K562 (cell line): ENCODE results near the gene CDC14A. TPM values are rescaled to one million over a fixed set of nuclear protein-coding genes. Genes with fewer than 3 reads are reported as not detected.
A peak's percentile ranks its signal among the peaks of the same experiment; 100 is the strongest.

Experiments used
- ATAC-seq: fragments of 200-7000 bp; cut with Tn5 transposase; 3 replicates; pipeline ENCODE4 v1.9.1; 2020; ENCODE audit warnings: moderate library complexity
- BruUV-seq: library from RNA; stranded (reverse); fragments of 400-500 nt; replicated peaks from 2 replicates; lab custom pipeline; 2021; lab: Mats Ljungman, UMichigan
- CTCF ChIA-PET: fragments of 300-600 bp; formaldehyde crosslinking; extraction: SDS; loops from one replicate; lab custom pipeline; 2021; ENCODE audit warnings: low intra/inter-chr PET ratio; lab: Yijun Ruan, JAX
- POLR2A ChIA-PET: fragments of 300-600, 350-650 bp; sonication (Branson Sonifier 250); formaldehyde crosslinking; extraction: SDS; loops from one replicate; lab custom pipeline; 2021; ENCODE audit warnings: antibody characterized with exemption, inconsistent platforms; lab: Yijun Ruan, JAX
- DNase-seq, 4 experiments: peaks; one replicate each; pipeline versions ENCODE4 v3.0.0 to v3.0.0-alpha.2; 2011 to 2018; ENCODE audit warnings: low spot score in 3 of 4, mixed read lengths in 3 of 4; ENCODE audit errors: extremely low read depth in 1 of 4
- FAIRE-seq: peaks from 2 replicates; lab custom pipeline; 2011; peaks lifted over from hg19 to GRCh38; lab: Jason Lieb, UNC
- H2AFZ ChIP-seq: 2 replicates; pipeline ENCODE4 v1.6.0; 2011; ENCODE audit warnings: low read depth, low read length, control low read depth, inconsistent platforms
- H3K27ac ChIP-seq: fragments of 200-600 bp; 3 replicates; pipeline ENCODE4 v1.8.0; 2011; ENCODE audit warnings: low read depth, mild to moderate bottlenecking, control low read depth, inconsistent platforms, low read length, moderate library complexity, mixed read lengths; ENCODE audit errors: extremely low read depth
- H3K27me3 ChIP-seq, 2 experiments: fragments of 300-600 bp in 1 of 2; 2 replicates in 1 of 2; 3 replicates in 1 of 2; pipeline versions ENCODE4 v1.6.0 to v1.8.0; 2011; ENCODE audit warnings: inconsistent platforms in 2 of 2, low read length in 2 of 2, mild to moderate bottlenecking in 1 of 2, mixed read lengths in 1 of 2, moderate library complexity in 1 of 2; ENCODE audit not compliant: control insufficient read depth in 2 of 2, insufficient read depth in 2 of 2
- H3K36me3 ChIP-seq: fragments of 300-600 bp; 3 replicates; pipeline ENCODE4 v1.8.0; 2011; ENCODE audit warnings: mild to moderate bottlenecking, low read length, inconsistent platforms; ENCODE audit not compliant: control insufficient read depth, insufficient read depth
- H3K4me1 ChIP-seq, 2 experiments: fragments of 200-600 bp in 1 of 2; replicated peaks in 1 of 2; 2 replicates in 1 of 2; 3 replicates in 1 of 2; pipeline versions ENCODE4 v1.5.1 to v1.8.0; 2011; ENCODE audit warnings: inconsistent platforms in 2 of 2, low read length in 2 of 2, mild to moderate bottlenecking in 1 of 2, mixed read lengths in 1 of 2, moderate library complexity in 1 of 2; ENCODE audit not compliant: control insufficient read depth in 2 of 2, insufficient read depth in 2 of 2
- H3K4me2 ChIP-seq: 2 replicates; pipeline ENCODE4 v1.6.1; 2011; ENCODE audit warnings: low read length, control low read depth, inconsistent platforms, mixed read lengths; ENCODE audit not compliant: insufficient read depth
- H3K4me3 ChIP-seq: fragments of 200-600 bp; sonication (generic), shearing (Covaris generic); 2 replicates; pipeline ENCODE4 v1.5.1; 2016; ENCODE audit warnings: control low read depth, inconsistent platforms
- H3K79me2 ChIP-seq: fragments of 200-600 bp; 3 replicates; pipeline ENCODE4 v1.8.0; 2011; ENCODE audit warnings: low read length, inconsistent platforms; ENCODE audit not compliant: control insufficient read depth, insufficient read depth
- H3K9ac ChIP-seq, 2 experiments: 2 replicates each; pipeline versions ENCODE4 v1.6.0 to v1.6.1; 2011; ENCODE audit warnings: low read depth in 2 of 2, low read length in 2 of 2, control low read depth in 1 of 2, inconsistent platforms in 1 of 2, mild to moderate bottlenecking in 1 of 2, mixed read lengths in 1 of 2; ENCODE audit not compliant: insufficient read depth in 1 of 2
- H3K9me1 ChIP-seq: one replicate; pipeline ENCODE4 v1.6.0; 2011; ENCODE audit warnings: inconsistent platforms, mild to moderate bottlenecking, low read length, moderate library complexity; ENCODE audit not compliant: control insufficient read depth, insufficient read depth
- H3K9me3 ChIP-seq: replicated peaks from 2 replicates; pipeline ENCODE4 v1.5.1; 2011; ENCODE audit warnings: low read depth, low read length, inconsistent platforms; ENCODE audit not compliant: control insufficient read depth, insufficient read depth
- H4K20me1 ChIP-seq: replicated peaks from 2 replicates; pipeline ENCODE4 v1.6.1; 2011; ENCODE audit warnings: low read length, inconsistent platforms, mixed read lengths; ENCODE audit not compliant: control insufficient read depth, insufficient read depth
- E2F8 ChIP-seq: fragments of 450-650 bp; IDR thresholded peaks from 2 replicates; pipeline ENCODE4 v1.7.1; 2018; ENCODE audit warnings: mild to moderate bottlenecking, low read depth; ENCODE audit not compliant: partially characterized antibody
- HES1 ChIP-seq: fragments of 450-650 bp; IDR thresholded peaks from 2 replicates; pipeline ENCODE4 v1.6.1; 2016; ENCODE audit warnings: low read depth, mild to moderate bottlenecking, moderate library complexity
- KAT8 ChIP-seq: fragments of 450-650 bp; IDR thresholded peaks from 2 replicates; pipeline ENCODE4 v1.6.1; 2016; ENCODE audit warnings: low read depth, mild to moderate bottlenecking
- KDM5B ChIP-seq: fragments of 200-600 bp; sonication (generic); IDR thresholded peaks from 2 replicates; pipeline ENCODE4 v1.6.1; 2012; ENCODE audit warnings: low read depth, mild to moderate bottlenecking, moderate library complexity, low read length, control low read depth, inconsistent platforms; ENCODE audit not compliant: insufficient replicate concordance
- RFX1 ChIP-seq: fragments of 450-650 bp; IDR thresholded peaks from 2 replicates; pipeline ENCODE4 v1.6.1; 2016; ENCODE audit warnings: mild to moderate bottlenecking, moderate library complexity
- U2AF2 ChIP-seq: fragments of 200-400 bp; formaldehyde crosslinking; optimal IDR thresholded peaks from 2 replicates; pipeline ENCODE3; 2017; ENCODE audit warnings: low read depth, mild to moderate bottlenecking, low read length
- ZBTB2 ChIP-seq: fragments of 450-650 bp; IDR thresholded peaks from 2 replicates; pipeline ENCODE4 v1.6.1; 2016; ENCODE audit warnings: antibody characterized with exemption
- ZBTB49 ChIP-seq: sonication (generic); formaldehyde crosslinking; IDR thresholded peaks from 2 replicates; pipeline ENCODE4 v1.8.0; 2022; ENCODE audit warnings: missing genetic modification reagents, mild to moderate bottlenecking, borderline replicate concordance
- WGBS: fragments of 100-300 bp; shearing (Covaris generic); methylation state at CpG from one replicate; pipeline ENCODE4 v1.1.6; 2016; ENCODE audit warnings: low coverage, mixed read lengths; ENCODE audit not compliant: insufficient coverage; ENCODE audit errors: missing lambda C conversion rate; 5-methylcytosine and 5-hydroxymethylcytosine counted together
- in situ Hi-C: fragments of 300-500 bp; cut with MboI; formaldehyde crosslinking; loops from 4 replicates; pipeline ENCODE4 v1.15.0; 2018; ENCODE audit warnings: inconsistent platforms, mixed read lengths
- intact Hi-C: fragments of 100-400 bp; cut with micrococcal nuclease; formaldehyde crosslinking; loops from 2 replicates; pipeline ENCODE4 v1.14.2; 2022
- polyA plus RNA-seq, 8 experiments: library from polyadenylated mRNA; depleted of rRNA in 4 of 8; stranded (reverse) in 5 of 8; unstranded in 3 of 8; fragments of >200 nt; fragmentation: Nextera tagmentation in 2 of 8; fragmentation: Illumina TruSeq in 1 of 8; extraction: Ambion mirVana in 2 of 8; extraction: Trizol in 1 of 8; gene quantifications; 2 replicates each; pipeline versions ENCODE4 v1.2.1 to v1.2.3, GENCODE V29; 2011 to 2014; ENCODE audit warnings: inconsistent platforms in 1 of 8, missing spikeins in 1 of 8
- total RNA-seq, 7 experiments: library from RNA; depleted of rRNA in 6 of 7; stranded (reverse); fragments of >200 nt in 6 of 7; fragmentation: Illumina TruSeq in 2 of 7; extraction: Trizol in 2 of 7; gene quantifications; 2 replicates each; pipeline versions ENCODE4 v1.2.1 to v1.2.3, GENCODE V29; 2011 to 2021; ENCODE audit warnings: low replicate concordance in 1 of 7

The CDC14A gene
- total and polyA plus RNA-seq, 9 of the 15 experiments (the other 6 are each of a cell fraction or from before 2014, with no cell fraction given): 17.0 to 74.3 (median 33.4) TPM

GRCh38 chr1:100445565-100445964 lies 93.3 kb downstream of the CDC14A start:
- no peaks in the 10 kb centered on the region for H3K9me1 ChIP-seq
- POLR2A ChIA-PET: interaction anchor here (0.7 kb wide), 1 partner anchor 11 kb away, joined by 3 read pairs; no protein-coding TSS in a partner anchor
- H3K79me2 ChIP-seq: peaks cover 28% of the 10 kb centered on the region
- H4K20me1 ChIP-seq: no peaks in the 10 kb centered on the region
- peaks cover 76% of the 10 kb centered on the region for H3K36me3 ChIP-seq
- no peak overlapping the region for H2AFZ ChIP-seq
- no TSS peak for BruUV-seq
- H3K9ac ChIP-seq: no peak overlapping the region
- CTCF ChIA-PET: no interaction called here
- in situ Hi-C loops (no loop called here), intact Hi-C loops (no loop called here)
- H3K4me3 ChIP-seq: no peak overlapping the region
- no peak for DNase-seq
- no peak for FAIRE-seq
- peaks cover 0 to 20% of the 10 kb centered on the region in 2 experiments; a peak in 4 of 5 replicates for H3K4me1 ChIP-seq
- H3K27me3 ChIP-seq: no peaks in the 10 kb centered on the region
- TF ChIP-seq RFX1 (peak; percentile 33; the same call in 1 of the 2 replicates), HES1 (no peak)
- no peak for ATAC-seq
- no peak overlapping the region for H3K4me2 ChIP-seq
- no peaks in the 10 kb centered on the region for H3K9me3 ChIP-seq
- no peak overlapping the region for H3K27ac ChIP-seq

GRCh38 chr1:100448366-100448765 lies 96.1 kb downstream of the CDC14A start:
- intact Hi-C loops: no loop called here
- FAIRE-seq: no peak
- TF ChIP-seq ZBTB49 (CRISPR knock-in tag) (no peak), KAT8 (no peak), U2AF2 (no peak), ZBTB2 (no peak), E2F8 (no peak), KDM5B (no peak)

More at GRCh38 chr1:100448366-100448765, 96.1 kb downstream of the CDC14A start:
- Histone ChIP-seq H3K4me1 (peaks cover 0 to 9% of the 10 kb centered on the region in 2 experiments; a peak in 2 of 5 replicates), H3K27ac (no peak overlapping the region), H4K20me1 (no peaks in the 10 kb centered on the region), H3K4me2 (no peak overlapping the region), H3K36me3 (peaks cover 67% of the 10 kb centered on the region), H3K27me3 (no peaks in the 10 kb centered on the region), H3K9me3 (no peaks in the 10 kb centered on the region), H3K79me2 (peaks cover 9% of the 10 kb centered on the region; the same call in 1 of the 3 replicates), H3K4me3 (no peak overlapping the region), H2AFZ (no peak overlapping the region), H3K9me1 (no peaks in the 10 kb centered on the region), H3K9ac (no peak overlapping the region)
- BruUV-seq: no TSS peak
- 64% methylated on average over 1 of the region's 1 CpG for WGBS
- no peak for DNase-seq
- in situ Hi-C loops: no loop called here
- CTCF ChIA-PET: no interaction called here
- ATAC-seq: no peak
- POLR2A ChIA-PET: interaction anchor here (0.7 to 1.9 kb wide), 5 partner anchors 8 to 410 kb away, joined by 3 to 6 read pairs (median 4); no protein-coding TSS in a partner anchor
